Stimulated activated memory B cell treated with anti-CD40 and anti-IgM and Interleukin-4, amounts not matched to agents 10 μg/mL and 1 μg/mL and 100 μg/mL, for 72 hours (primary cell): ENCODE measurements around the gene TTC16.

Source experiments
- ATAC-seq: fragments of 150-1000 bp; cut with Tn5 transposase; 2 replicates; pipeline ENCODE4 v1.10.0; 2021
- H3K27ac Mint-ChIP-seq: one replicate; pipeline ENCODE4 v1.8.0; 2022; ENCODE audit warnings: mild to moderate bottlenecking, mixed read lengths
- H3K27me3 Mint-ChIP-seq: one replicate; pipeline ENCODE4 v1.8.0; 2022; ENCODE audit warnings: mixed read lengths
- H3K36me3 Mint-ChIP-seq: one replicate; pipeline ENCODE4 v1.8.0; 2022; ENCODE audit warnings: mixed read lengths
- H3K4me1 Mint-ChIP-seq: one replicate; pipeline ENCODE4 v1.8.0; 2022; ENCODE audit warnings: mixed read lengths
- H3K4me3 Mint-ChIP-seq: one replicate; pipeline ENCODE4 v1.8.0; 2022; ENCODE audit warnings: mild to moderate bottlenecking, moderate library complexity, mixed read lengths
- H3K9me3 Mint-ChIP-seq: one replicate; pipeline ENCODE4 v1.8.0; 2022; ENCODE audit warnings: mixed read lengths

Gene TTC16

DNA sequence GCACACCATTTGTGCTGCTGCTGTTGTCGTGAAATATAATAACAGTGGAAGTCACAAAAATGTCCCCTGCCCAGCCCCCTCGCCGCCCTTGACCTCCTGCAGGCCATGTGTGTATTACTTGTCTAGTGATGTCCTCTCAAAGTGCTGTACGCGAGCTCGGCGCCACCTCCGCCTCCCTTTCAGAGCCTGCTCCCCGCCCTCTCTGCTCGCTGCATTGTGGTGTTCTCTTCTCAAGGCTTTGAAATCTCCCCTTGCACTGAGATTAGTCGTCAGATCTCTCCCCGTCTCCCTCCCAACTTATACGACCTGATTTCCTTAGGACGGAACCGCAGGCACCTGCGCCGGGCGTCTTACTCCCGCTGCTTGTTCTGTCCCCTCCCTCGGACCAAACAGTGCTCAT lies 23.8 kb upstream of the TTC16 start:
- H3K4me1 Mint-ChIP-seq: no peaks in the 10 kb centered on the region
- H3K27me3 Mint-ChIP-seq: no peaks in the 10 kb centered on the region
- H3K9me3 Mint-ChIP-seq: no peaks in the 10 kb centered on the region
- H3K4me3 Mint-ChIP-seq: no peak overlapping the region
- no peak for ATAC-seq
- H3K36me3 Mint-ChIP-seq: no peaks in the 10 kb centered on the region
- H3K27ac Mint-ChIP-seq: no peak overlapping the region

DNA sequence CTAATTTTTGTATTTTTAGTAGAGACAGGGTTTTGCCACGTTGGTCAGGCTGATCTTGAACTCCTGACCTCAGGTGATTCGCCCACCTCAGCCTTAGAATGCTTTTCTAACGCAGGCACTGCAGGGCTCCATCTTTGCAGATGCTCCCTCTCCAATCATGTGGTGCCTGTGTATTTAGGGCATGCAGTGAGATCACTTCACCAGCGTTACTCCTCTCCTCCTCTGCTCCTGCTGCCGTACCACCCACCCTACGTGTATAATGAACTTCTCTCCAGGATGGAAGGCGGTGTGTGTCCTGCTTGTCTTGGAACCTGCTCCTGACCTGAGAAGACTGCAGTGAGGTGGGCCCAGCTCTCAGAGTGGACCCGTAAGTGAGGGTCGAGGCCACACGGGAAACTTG lies 22.7 kb upstream of the TTC16 start:
- ATAC-seq: no peak
- Mint-ChIP-seq H3K4me1 (no peaks in the 10 kb centered on the region), H3K27ac (no peak overlapping the region), H3K4me3 (no peak overlapping the region), H3K9me3 (no peaks in the 10 kb centered on the region), H3K27me3 (no peaks in the 10 kb centered on the region), H3K36me3 (no peaks in the 10 kb centered on the region)

DNA sequence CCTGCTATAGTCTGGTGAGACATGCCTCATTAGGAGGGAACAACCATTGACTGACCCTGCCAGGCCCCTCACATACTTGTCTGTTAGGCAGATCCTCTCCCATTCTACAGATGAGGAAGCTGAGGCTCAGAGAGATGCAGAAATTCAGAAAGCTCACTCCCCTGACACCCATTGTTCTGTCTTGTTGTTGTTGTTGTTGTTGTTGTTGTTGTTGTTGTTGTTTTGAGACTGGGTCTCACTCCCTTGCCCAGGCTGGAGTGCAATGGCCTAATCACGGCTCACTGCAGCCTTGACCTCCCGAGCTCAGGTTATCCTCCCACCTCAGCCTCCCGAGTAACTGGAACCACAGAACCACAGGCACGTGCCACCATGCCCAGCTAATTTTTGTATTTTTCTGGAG lies 22.2 kb upstream of the TTC16 start:
- Mint-ChIP-seq H3K4me1 (no peaks in the 10 kb centered on the region), H3K9me3 (no peaks in the 10 kb centered on the region), H3K4me3 (no peak overlapping the region), H3K27me3 (no peaks in the 10 kb centered on the region), H3K27ac (no peak overlapping the region), H3K36me3 (no peaks in the 10 kb centered on the region)
- no peak for ATAC-seq

DNA sequence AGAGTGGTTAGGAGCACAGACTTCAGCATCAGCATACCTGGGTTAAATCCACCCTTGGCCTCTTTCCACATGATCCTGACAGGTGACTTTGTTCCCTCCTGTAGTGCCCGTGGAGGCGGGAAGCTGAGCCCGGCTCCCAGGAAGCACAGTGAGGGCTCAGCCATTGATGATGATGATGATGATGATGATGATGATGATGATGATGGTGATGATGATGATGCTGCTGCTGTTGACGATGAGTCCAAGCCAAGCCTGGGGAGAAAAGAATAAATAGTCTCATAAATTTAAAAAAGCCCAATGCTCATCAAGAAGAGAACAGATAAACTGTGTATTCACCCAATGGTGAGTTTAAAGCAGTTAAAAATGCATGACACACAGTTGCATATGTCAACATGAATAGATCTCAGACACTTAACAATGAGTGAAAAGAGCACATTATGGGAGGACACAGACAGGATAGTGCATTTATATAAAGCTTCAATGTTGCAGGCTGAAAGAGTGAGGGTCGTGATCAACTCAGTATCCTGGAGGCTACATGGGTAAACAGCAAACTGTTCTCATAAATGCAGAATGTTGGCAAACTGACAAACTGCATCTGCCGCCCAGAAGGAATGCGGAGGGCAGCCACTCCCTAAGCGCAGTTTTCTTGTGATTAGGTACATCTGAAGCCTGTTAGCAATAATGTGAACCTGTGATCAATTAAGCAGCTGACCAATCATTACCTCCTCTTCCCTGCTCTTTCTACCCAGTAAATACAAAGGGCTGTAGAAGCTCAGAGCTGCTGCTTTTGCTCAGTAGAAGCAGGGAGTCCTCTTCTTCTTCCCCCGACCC lies 20.8 kb upstream of the TTC16 start:
- no peak overlapping the region for H3K27ac Mint-ChIP-seq
- peaks cover 11% of the 10 kb centered on the region for H3K4me1 Mint-ChIP-seq
- H3K4me3 Mint-ChIP-seq: no peak overlapping the region
- no peaks in the 10 kb centered on the region for H3K27me3 Mint-ChIP-seq
- no peaks in the 10 kb centered on the region for H3K36me3 Mint-ChIP-seq
- no peaks in the 10 kb centered on the region for H3K9me3 Mint-ChIP-seq
- ATAC-seq: no peak

DNA sequence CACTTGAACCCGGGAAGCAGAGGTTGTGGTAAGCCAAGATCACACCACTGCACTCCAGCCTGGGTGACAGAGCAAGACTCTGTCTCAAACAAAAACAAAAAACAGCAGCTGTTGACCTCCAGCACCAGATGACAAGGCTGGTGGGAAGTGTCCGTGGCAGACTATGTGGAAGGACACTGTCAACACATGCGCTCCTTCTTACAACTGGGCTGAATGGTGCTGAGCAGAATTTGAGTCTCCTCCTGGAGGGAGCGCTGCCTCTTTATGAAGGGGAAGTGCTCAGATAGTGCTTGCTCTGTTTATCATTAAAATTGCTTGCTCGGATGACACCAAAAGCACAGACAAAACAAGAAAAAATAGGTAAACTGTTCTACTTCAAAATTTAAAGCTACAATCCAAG lies 18.3 kb upstream of the TTC16 start:
- H3K27ac Mint-ChIP-seq: peak overlapping the region; percentile 30
- no peaks in the 10 kb centered on the region for H3K9me3 Mint-ChIP-seq
- no peaks in the 10 kb centered on the region for H3K27me3 Mint-ChIP-seq
- H3K4me1 Mint-ChIP-seq: peaks cover 15% of the 10 kb centered on the region
- H3K4me3 Mint-ChIP-seq: no peak overlapping the region
- no peak for ATAC-seq
- no peaks in the 10 kb centered on the region for H3K36me3 Mint-ChIP-seq

DNA sequence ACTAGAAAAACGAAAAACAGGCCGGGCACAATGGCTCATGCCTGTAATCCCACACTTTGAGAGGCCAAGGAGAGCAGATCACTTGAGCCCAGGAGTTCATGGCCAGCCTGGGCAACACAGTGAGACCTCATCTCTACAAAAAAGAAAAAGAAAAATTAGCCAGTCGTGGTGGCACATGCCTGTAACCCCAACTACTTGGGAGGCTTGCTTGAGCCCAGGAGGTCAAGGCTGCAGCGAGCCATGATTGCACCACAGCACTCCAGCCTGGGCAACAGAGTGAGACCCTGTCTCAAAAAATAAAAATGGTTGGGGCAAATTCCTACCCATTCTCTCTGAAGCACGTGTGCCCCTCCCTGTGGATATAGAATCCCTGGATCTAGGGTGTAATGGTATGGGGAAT lies 17.5 kb upstream of the TTC16 start:
- no peaks in the 10 kb centered on the region for H3K27me3 Mint-ChIP-seq
- H3K4me1 Mint-ChIP-seq: peaks cover 15% of the 10 kb centered on the region
- peak overlapping the region; percentile 30 for H3K27ac Mint-ChIP-seq
- H3K4me3 Mint-ChIP-seq: no peak overlapping the region
- no peaks in the 10 kb centered on the region for H3K9me3 Mint-ChIP-seq
- no peak for ATAC-seq
- H3K36me3 Mint-ChIP-seq: no peaks in the 10 kb centered on the region

DNA sequence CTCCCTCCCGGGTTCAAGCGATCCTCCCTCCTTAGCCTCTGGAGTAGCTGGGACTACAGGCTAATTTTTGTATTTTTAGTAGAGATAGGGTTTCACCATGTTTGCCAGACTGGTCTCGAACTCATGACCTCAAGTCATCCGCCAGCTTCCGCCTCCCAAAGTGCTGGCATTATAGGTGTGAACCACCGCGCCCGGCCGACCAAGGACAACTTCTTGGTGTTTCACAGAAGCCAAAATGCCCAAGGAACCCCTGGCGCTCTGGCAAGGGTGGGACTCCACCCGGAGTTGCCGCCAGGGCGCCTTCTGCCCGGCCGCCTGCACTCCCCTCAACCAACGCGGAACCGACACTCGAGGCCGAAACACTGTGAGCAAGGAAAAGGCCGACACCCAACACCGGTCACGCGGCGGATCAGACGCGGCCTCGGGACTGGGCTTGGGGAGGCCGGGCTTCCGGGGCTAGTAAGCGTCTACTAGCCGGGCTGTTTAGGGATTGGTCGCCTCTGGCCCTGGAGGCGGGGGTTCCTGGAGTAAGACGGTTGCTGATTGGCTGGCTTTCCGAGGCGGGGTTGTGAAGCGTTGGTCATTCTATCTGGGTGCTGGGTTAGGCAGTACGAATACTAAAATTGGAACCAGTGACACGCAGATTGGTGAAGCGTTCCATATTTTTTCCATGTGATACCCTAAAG lies 16.8 kb upstream of the TTC16 start:
- Mint-ChIP-seq H3K4me1 (peaks cover 15% of the 10 kb centered on the region), H3K27ac (peak overlapping the region; percentile 88), H3K4me3 (peak overlapping the region; percentile 80), H3K36me3 (no peaks in the 10 kb centered on the region), H3K27me3 (no peaks in the 10 kb centered on the region), H3K9me3 (no peaks in the 10 kb centered on the region)
- ATAC-seq: peak; percentile 99

DNA sequence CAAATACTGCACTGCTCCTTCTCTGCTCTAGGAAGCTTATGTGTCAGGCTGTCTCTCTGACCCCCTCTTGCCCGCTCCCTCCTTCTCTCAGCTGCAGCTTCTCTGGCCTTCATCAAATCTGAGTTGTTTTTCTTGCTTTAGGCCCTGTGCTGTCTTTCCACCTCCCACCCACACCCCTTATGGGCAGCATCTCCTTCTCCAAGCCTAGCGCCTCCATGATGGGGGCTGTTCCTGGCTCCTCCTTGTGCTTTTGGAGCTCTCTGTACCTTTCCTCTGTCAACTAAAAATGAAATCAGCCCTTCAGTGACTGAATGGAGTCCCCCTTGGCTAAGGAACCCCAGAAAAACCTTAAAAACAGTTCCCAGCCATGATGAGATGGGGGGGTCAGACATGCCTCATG lies 15.7 kb upstream of the TTC16 start:
- no peaks in the 10 kb centered on the region for H3K27me3 Mint-ChIP-seq
- ATAC-seq: no peak
- peaks cover 15% of the 10 kb centered on the region for H3K4me1 Mint-ChIP-seq
- no peaks in the 10 kb centered on the region for H3K36me3 Mint-ChIP-seq
- H3K9me3 Mint-ChIP-seq: no peaks in the 10 kb centered on the region
- peak overlapping the region; percentile 88 for H3K27ac Mint-ChIP-seq
- peak overlapping the region; percentile 25 for H3K4me3 Mint-ChIP-seq

DNA sequence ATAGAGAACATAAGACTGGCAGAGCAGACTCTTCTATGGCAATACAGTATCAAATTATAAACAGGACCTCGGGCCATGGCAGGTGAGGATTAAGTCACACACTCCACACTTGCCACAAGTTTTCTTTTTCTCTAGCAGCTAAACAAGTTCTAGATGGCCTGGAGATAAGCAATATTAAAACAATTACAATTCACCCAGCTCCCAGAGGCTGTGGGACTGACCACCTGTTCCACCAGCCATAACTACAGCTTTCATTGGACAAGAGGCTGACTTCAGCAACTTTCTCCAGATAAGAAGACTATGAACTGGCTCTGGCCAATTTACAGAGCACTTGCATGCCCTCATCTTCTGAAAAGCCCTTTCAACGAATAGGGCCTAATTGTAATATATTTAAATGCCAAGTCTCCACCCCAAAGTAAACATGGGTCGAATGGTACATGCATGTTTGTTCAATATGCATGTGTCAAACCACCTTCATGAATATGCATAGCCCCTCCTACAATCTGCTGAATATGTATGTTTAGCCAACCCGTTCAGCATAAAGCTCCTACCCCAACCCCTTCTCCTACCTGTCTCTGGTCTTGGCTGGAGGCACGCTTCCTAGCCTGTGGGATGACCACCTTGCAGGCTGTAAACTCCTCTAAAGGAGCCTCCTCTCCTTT lies 15.2 kb upstream of the TTC16 start:
- Mint-ChIP-seq H3K27ac (peak overlapping the region; percentile 88), H3K9me3 (no peaks in the 10 kb centered on the region), H3K27me3 (no peaks in the 10 kb centered on the region), H3K36me3 (no peaks in the 10 kb centered on the region), H3K4me3 (peak overlapping the region; percentile 25), H3K4me1 (peaks cover 15% of the 10 kb centered on the region)
- no peak for ATAC-seq

DNA sequence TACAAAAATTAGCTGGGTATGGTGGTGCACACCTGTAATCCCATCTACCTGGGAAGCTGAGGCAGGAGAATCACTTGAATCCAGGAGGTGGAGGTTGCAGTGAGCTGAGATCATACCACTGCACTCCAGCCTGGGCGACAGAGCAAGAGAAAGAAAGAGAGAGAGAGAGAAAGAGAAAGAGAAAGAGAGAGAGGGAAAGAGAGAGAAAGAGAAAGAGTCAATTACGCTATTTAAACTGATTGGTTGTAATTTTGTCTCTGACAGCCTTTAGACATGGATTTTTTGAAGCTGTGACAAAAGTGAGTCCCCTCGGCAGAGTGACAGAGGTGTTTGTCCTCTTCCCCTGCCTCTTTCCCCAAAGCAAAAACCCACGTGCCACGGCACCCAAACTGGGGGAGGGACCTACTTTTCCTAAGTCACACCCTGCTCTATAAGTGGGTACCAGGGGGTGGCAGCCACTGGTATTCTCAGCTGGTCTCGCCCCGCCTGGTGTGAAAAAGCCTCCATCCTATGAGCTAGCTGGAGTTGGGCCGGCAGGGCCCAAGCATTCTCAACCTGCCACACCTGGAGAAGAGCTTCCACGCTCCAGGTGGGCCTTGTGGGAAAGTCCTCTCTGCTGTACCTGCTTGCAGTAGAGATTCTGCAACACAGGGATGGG lies 12.5 kb upstream of the TTC16 start:
- ATAC-seq: no peak
- Mint-ChIP-seq H3K4me1 (peaks cover 23% of the 10 kb centered on the region), H3K36me3 (peaks cover under 1% of the 10 kb centered on the region), H3K27ac (no peak overlapping the region), H3K27me3 (no peaks in the 10 kb centered on the region), H3K9me3 (no peaks in the 10 kb centered on the region), H3K4me3 (no peak overlapping the region)

DNA sequence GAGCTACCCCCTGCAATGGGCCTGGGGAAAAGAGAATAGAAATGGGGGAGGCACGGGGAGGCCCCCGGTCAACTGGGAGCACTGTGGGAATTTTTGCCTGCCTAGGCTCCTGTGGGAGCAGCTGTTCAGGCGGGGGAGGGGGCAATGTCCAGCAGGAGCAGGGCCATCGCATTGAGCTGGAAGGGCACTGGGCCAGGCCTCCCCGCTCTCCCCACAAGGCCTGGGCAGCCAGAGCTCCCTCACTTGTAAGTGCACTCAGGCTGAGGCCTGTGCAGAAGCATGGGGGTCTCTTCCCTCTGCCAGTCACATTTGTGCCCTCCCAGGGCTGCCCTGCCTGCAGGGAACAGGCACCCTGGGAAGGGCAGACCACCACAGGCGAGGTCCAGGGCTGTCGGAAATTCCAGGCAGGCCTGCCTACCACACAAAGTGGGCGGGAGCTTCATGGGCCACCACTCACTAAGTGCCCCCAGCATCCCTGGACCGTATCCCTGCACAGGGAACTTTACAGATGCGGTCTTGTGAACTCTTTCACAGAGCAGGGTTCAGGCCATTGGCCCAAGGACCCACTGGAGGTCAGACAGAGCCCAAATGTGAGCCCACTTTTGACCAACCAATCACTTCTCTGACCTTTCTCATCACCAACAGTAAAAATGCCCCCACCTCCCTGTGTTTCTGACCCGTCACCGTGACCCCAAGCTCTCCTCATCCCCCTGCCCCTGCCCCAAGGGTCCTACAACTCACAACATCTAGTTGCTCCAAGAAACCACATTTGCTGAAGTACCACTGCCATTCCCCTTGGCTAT lies 10.1 kb upstream of the TTC16 start:
- Mint-ChIP-seq H3K4me1 (peaks cover 16% of the 10 kb centered on the region), H3K36me3 (peaks cover 5% of the 10 kb centered on the region), H3K9me3 (no peaks in the 10 kb centered on the region), H3K27me3 (no peaks in the 10 kb centered on the region), H3K27ac (no peak overlapping the region), H3K4me3 (no peak overlapping the region)
- no peak for ATAC-seq

DNA sequence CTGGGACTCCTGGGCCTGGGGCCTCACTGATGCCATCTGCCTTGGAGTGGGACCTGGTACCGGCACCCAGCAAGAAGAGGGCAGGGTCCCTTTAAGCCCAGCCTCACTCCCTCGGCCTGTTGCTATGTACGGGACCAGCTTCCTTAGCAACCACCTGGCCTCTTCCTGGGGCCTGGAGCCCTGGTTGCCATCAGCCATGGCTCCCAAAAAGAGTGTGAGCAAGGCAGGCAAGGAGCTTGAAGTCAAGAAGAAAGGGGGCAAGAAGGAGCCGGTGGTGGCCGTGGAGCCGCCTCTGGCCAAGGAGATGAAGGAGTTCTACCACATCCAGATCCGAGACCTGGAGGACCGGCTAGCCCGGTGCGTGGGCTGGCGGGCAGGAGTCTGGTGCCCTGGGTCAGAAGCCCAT lies 9.0 kb upstream of the TTC16 start, which contains the start of gene CFAP157:
CFAP157 (plus strand) TSS at position 153 of the 406 bp plus-strand sequence; CDS start at position 197, 44 bp downstream.
- Mint-ChIP-seq H3K9me3 (no peaks in the 10 kb centered on the region), H3K27me3 (no peaks in the 10 kb centered on the region), H3K4me3 (no peak within 1 kb of the TSS), H3K4me1 (peaks cover 27% of the 10 kb centered on the region), H3K36me3 (peaks cover 11% of the 10 kb centered on the region), H3K27ac (no peak within 1 kb of the TSS)
- ATAC-seq: no peak

DNA sequence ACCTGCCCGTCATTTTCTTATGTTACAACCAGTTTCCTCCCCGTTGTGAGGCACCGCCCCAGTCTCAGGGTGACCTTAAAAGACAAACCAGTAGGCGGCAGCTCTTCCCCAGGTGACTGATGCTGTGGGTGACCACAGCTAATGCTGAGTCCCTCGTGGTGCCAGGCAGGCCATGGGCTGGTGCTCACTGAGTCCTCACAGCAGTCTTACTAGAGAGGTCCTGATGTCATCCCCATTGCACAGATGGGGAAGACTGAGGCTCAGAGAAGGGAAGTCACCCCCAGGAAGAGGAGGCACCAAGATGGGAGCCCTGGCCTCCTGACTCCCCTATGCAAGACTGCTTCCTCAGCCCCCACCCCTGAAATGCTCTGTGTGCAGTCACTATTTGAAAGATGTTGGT lies 8.1 kb upstream of the TTC16 start:
- ATAC-seq: peak; percentile 59
- Mint-ChIP-seq H3K9me3 (no peaks in the 10 kb centered on the region), H3K27ac (no peak overlapping the region), H3K36me3 (peaks cover 11% of the 10 kb centered on the region), H3K4me1 (peaks cover 27% of the 10 kb centered on the region), H3K4me3 (no peak overlapping the region), H3K27me3 (no peaks in the 10 kb centered on the region)

DNA sequence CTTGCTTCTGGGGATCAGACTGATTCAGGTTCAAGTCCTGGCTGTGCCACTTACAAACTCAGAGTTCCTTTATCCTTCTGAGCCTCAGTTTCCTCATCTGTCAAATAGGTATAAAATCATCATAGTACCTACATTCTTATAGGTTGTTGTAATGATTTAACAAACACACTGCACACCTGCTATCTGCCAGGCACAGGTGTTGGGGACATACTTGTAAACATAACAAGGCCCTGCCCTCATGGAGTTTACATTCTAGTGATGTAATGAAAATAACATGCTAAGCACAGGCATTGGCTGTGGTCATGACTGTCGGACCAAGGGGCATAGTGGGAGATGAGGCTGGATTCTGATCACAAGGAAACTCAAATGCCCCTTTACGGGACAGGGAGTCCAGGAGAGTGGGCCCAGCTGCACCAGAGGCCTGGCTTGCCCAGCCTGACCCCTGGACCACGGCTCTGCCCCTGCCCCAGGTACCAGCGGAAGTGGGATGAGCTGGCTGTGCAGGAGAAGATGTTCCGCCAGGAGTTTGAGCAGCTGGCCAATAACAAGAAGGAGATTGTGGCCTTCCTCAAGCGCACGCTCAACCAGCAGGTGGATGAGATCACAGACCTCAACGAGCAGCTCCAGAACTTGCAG lies 6.8 kb upstream of the TTC16 start:
- Mint-ChIP-seq H3K4me3 (no peak overlapping the region), H3K9me3 (no peaks in the 10 kb centered on the region), H3K27ac (no peak overlapping the region), H3K27me3 (no peaks in the 10 kb centered on the region), H3K36me3 (peaks cover 11% of the 10 kb centered on the region), H3K4me1 (peaks cover 27% of the 10 kb centered on the region)
- ATAC-seq: no peak
